ENCODE measurements around the gene DNASE1L3.

Gene DNASE1L3

DNA sequence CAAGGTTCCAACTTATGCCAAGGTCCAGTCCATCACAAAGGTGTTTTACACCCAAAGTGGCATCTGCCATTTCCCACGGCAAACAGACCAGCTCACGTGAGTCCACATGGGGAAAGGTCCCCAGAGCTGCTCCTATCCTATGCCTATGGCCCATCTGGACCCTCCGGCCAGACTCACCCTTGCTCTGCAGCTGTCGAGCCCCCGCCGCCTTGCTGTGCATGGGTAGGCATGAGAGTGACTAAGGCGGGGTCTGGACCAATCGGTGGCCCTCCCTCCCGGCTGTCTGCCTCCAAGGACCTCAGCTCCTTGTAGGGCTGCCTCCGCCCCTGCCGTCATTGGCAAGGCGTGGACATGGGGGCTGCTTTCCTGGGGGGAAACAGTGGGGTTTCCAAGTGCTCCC, 26.9 kb downstream of the DNASE1L3 start:
- DNase-seq (ENCODE audit: low read depth), result no peak
- TF ChIP-seq, protein P1, sequence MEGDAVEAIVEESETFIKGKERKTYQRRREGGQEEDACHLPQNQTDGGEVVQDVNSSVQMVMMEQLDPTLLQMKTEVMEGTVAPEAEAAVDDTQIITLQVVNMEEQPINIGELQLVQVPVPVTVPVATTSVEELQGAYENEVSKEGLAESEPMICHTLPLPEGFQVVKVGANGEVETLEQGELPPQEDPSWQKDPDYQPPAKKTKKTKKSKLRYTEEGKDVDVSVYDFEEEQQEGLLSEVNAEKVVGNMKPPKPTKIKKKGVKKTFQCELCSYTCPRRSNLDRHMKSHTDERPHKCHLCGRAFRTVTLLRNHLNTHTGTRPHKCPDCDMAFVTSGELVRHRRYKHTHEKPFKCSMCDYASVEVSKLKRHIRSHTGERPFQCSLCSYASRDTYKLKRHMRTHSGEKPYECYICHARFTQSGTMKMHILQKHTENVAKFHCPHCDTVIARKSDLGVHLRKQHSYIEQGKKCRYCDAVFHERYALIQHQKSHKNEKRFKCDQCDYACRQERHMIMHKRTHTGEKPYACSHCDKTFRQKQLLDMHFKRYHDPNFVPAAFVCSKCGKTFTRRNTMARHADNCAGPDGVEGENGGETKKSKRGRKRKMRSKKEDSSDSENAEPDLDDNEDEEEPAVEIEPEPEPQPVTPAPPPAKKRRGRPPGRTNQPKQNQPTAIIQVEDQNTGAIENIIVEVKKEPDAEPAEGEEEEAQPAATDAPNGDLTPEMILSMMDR (conservative IDR thresholded peaks at IDR 0.05; ENCODE audit: low read length), result no peak
- H3K4me3 ChIP-seq (ENCODE audit: low read length), result no peak overlapping the region

GRCh38 chr3:58183221-58183620, 27.6 kb downstream of the DNASE1L3 start:
- TF ChIP-seq, protein P1 (conservative IDR thresholded peaks at IDR 0.05; ENCODE audit: low read length), result no peak
- no peak for DNase-seq (ENCODE audit: low read depth)
- no peak overlapping the region for H3K4me3 ChIP-seq (ENCODE audit: low read length)

- DNase-seq (ENCODE audit: low read depth), result no peak
- no peak overlapping the region for H3K4me3 ChIP-seq (ENCODE audit: low read length)
- TF ChIP-seq, protein P1 (conservative IDR thresholded peaks at IDR 0.05; ENCODE audit: low read length), result no peak
These were observed 29.7 kb downstream of the DNASE1L3 start for GRCh38 chr3:58180940-58181587.

DNA sequence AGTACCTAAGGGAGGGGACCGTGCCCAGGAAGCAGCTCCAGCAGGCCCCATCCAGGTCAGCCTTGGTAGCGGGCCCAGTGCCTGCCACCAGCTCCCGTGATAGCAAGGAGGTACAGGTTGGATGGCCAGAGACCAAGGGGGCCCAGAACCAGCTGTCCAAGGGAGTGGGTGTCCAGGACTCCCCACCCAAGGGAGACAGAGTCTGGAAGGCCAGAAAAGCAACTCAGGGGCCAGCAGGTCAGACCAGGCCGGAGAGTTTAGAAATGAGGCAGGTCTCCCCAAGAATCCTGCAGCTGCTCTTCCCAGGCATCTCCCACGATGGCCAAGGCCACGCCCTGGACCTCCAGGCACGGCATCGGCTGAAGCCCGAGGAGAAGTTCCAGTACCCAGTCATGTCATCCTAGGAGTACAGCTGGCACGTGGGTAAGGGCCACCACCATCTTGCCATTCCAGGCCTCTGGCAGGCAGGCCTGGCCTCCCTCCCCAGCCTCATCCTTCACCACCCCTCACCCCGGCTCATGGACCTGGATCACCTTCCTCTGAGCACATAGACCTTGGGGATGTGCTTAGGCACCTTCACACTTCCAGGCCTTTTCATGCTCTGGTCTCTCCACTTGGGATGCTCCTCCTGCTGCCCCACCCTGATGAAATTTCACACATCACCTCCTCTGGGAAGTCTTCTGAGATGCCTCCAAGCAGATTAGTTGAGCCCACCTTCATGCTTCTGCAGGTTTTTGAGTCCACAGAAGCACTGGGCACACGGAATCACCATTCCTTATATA, 30.5 kb downstream of the DNASE1L3 start:
- TF ChIP-seq, protein P1 (conservative IDR thresholded peaks at IDR 0.05; ENCODE audit: low read length), result no peak
- DNase-seq (ENCODE audit: low read depth), result no peak
- H3K4me3 ChIP-seq (ENCODE audit: low read length), result no peak overlapping the region

GRCh38 chr3:58179235-58180098, 31.3 kb downstream of the DNASE1L3 start:
- TF ChIP-seq, protein P1 (conservative IDR thresholded peaks at IDR 0.05; ENCODE audit: low read length), result no peak
- DNase-seq (ENCODE audit: low read depth), result no peak
- H3K4me3 ChIP-seq (ENCODE audit: low read length), result no peak overlapping the region

- TF ChIP-seq, protein P1 (conservative IDR thresholded peaks at IDR 0.05; ENCODE audit: low read length), result no peak
- H3K4me3 ChIP-seq (ENCODE audit: low read length), result no peak overlapping the region
- DNase-seq (ENCODE audit: low read depth), result no peak
These were observed 32.1 kb downstream of the DNASE1L3 start for GRCh38 chr3:58178528-58179234.
